Astrocyte of the hippocampus (primary cell): ENCODE data around the gene CDK16.
"Not testable (repeated sequence)": the region's sequence is repeated elsewhere in the genome, so short reads cannot be mapped to it uniquely, and the experiment has no call there.

ENCODE experiments used
- DNase-seq: peaks from one replicate; pipeline ENCODE4 v3.0.0; 2011; ENCODE audit warnings: low read depth, low spot score

CDK16 gene

DNA sequence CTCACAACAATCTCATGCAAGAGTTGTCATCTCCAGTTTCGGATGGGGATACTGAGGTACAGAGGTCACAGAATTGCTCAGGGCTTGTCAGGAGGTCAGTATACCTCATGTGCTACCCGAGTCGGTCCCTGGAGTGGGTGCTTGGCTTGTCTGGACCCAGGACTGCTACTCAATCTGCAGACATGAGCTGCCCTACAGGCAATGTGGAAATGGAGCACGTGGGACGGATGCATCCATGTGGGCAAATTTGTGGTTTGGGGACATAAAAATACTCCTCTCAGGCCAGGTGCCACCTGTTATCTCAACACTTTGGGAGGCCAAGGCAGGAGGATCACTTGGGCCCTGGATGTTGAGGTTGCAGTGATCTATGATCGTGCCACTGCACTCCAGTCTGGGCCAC, 30.1 kb downstream of the CDK16 start:
- DNase-seq: no peak

DNA sequence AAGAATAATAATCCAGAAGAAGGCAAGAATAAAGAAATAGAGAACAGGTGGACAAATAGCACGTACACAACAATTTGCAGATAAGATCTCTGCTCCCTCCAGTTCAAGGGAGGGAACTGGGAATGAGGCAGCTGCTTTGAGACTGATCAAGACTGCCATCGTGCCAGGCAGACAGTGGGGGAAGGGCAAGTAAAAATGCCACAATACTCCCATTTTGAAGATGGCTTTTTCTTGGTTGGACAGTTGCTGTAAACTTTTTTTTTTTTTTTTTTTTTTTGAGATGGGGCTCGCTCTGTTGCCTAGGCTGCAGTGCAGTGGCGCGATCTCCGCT, 31.5 kb downstream of the CDK16 start:
- DNase-seq: no peak

DNA sequence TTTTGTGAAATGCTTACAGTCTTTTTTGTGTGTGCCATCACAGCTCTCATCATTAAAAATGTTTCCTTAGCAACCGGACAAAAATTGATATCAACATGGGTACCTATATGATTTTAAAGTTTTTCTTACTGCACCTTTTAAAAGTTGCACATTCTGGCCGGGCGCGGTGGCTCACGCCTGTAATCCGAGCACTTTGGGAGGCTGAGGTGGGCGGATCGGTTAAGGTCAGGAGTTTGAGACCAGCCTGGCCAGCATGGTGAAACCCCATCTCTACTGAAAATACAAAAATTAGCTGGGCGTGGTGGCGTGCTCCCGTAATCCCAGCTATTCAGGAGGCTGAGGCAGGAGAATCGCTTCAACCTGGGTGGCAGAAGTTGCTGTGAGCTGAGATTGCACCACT, 39.1 kb downstream of the CDK16 start:
- not testable (repeated sequence) for DNase-seq

DNA sequence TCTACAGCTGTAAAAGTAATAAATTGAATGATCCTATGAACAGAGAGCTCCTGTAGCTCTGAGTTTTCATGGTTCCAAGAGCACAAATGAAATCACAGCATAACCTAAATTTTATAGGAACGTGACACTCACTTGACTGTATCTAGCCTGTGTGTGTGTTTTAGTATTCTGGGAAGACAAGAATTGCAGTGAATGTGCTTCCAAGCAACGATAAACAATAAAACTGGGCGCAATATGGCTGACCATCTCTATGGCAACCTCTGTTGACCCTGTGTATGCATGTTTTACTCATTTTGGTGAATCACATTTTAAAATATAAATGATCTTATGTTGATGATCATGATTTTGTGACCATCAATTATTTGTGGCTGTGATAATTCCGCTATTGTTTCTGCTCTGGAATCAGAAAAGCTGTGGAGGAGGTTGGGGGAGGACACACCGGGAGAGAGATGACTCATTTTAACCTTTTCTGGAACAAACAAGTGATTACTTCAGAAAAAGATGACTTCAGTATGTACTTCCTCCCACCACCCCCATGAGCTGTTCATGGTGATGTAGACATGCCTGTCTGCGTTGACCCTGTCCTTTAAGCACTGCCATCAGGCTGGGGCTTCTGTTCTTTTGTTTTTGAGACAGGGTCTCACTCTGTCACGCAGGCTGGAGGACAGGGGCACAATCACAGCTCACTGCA, 46.1 kb downstream of the CDK16 start:
- DNase-seq: peak; percentile 38

DNA sequence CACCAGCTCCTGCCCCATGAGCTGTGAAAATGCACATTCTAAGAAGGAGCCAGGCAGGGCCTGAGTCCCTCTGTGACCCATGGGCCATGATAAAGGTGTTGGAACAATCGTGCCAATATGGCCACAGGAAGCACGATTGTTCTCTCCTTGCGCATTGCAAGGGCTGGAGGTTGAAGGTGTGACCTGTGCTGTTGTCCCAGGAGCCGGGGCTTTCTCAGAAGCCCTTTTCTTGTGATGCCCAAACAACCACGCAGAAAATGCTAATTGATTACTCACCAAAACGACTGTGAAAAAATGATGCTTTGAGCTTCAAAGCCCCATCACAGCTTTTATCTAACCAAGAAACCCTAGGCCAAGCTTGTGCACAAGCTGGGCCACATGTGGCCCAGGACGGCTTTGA, 48.2 kb downstream of the CDK16 start:
- DNase-seq: no peak

DNA sequence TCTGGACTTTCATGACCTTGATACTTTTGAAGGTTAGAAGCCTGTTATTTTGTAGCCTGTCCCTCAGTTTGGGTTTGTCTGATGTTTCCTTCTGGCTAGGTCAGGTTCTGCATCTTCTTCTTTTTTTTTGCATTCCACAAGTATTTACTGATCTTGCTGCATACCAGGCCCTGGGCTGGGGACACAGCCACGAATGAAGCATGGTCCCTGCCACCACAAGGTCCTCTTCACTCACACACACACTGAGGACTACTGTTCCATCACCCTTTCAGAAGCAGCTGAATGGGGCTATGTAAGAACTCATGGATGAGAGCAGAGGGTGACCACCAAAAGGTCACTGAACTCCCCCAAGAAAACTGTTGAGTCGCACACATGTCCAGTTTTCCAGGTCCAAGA, 53.5 kb downstream of the CDK16 start:
- no peak for DNase-seq

DNA sequence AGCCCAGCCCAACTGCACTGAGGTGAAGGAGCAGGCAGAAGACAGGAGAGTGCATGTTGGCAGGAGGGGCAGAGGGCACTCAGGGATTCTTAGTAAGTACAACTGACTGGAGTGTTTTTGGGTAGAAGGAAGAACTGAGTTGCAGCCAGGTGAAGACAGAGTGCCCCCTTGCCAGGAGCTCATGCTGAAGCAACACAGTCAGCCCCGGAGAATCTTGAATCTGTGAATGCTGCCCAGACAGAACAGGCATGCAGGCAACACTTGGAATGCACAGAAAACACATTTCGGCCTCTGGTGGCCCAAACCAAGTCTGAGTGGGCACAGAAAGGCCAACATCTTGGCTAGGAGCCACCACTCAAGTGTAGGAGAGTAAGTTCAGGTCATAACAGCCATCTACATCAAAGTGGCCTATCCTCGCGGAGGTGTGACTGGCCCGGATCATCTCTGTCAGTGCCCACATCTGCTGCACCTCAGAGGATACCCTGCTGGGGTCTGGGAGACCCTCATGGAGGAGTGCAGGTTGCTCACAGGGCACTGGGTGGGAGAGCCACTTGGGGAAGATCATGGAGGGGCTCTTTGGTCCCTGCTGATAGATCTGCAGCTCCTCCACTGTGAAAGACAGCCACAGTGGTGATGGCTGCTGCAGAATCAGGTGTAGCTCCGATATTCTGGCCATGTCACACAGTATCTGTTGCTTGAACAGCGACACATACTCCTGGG, 54.7 kb downstream of the CDK16 start:
- no peak for DNase-seq

DNA sequence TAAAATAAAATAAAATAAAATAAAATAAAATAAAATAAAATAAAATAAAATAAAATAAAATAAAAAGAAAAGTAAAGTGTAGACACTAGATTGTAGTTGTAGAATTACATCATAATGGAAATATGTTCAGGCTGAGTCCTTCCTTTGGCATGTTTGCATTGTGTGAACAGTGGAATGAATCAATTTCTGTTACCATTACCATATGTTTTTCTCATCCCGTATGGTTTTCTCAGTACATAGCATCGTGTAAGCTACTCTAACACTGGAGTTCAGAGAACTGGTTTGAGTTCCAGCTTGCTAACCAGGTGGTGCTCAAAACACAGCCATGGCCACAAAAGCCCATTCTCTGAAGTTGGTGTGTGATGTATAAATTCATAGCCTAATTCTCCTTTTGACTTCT, 60.2 kb downstream of the CDK16 start:
- DNase-seq: no peak
